ENCODE data around the gene B4GALT1. TPM values are rescaled to one million over a fixed set of nuclear protein-coding genes. Genes with fewer than 3 reads are reported as not detected.

Gene B4GALT1
- total and polyA plus RNA-seq, 2 donors (not counting 3 experiments of a cell fraction or from before 2014, with no cell fraction given) = 61.4 to 66.5 TPM

DNA sequence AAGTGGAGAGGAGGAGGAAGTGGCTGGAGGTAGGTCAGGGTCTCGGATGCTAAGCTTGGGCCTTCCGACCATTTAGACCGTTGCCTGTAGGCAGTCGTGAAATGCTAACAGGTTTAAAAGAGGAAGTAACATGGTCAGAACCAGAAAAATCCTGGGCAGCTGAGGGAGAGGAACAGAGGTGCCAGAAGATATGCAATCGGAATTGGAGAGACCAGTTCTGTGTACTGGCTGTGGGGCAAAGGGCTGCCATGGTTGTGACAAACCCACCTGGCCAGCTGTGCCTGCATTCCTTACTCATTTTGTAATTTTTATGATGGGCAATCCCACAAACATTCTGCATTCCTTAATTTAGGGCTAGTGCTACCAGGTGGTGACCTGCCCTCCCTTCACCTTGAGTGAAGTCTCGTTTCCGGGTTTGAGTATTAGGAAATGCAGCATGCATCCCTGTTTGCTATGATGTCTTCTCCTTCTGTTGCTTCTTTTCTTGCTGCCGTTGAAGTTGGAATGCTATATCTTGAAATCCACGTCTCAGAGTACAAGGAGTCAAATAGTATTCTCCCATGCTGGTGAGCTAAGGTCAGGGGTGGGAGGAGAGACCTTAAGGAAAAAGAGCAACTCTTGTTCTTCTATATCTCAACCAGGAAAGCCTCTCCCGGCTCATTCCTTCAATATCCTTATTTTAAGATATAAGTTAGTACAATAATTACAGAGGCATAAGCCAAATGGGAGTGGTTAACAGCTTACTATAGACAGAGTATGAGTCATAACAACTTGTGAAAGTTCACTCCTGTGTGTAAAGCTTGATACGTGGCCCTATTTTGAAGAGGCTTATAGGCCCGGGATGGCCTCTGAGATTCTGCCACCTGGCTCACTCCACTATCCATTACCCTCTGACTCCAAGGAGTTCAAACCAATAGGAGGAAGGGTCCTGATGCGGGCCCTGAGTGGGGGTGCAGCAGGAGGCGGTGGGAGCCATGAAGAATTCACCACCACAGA, 37.0 kb downstream of the B4GALT1 start:
- DNase-seq (ENCODE audit: low read depth, low spot score) = peak; percentile 66
- H3K79me2 ChIP-seq (ENCODE audit: control insufficient read depth, insufficient read depth, low read length) = no peaks in the 10 kb centered on the region
- H3K4me1 ChIP-seq (ENCODE audit: control insufficient read depth, extremely low read depth, insufficient read depth, low read length) = peaks cover 17% of the 10 kb centered on the region
- peak overlapping the region; percentile 48 for H2AFZ ChIP-seq (ENCODE audit: low read depth, low read length)
- no peak overlapping the region for H3K9ac ChIP-seq (replicated peaks; ENCODE audit: extremely low read depth, insufficient read depth, low read length)
- BruUV-seq (replicated peaks) = no TSS peak
- no peaks in the 10 kb centered on the region for H3K9me3 ChIP-seq (replicated peaks; ENCODE audit: control insufficient read depth, insufficient read depth, low read length)
- H4K20me1 ChIP-seq (replicated peaks; ENCODE audit: control insufficient read depth, extremely low read depth, insufficient read depth, low read length) = no peaks in the 10 kb centered on the region
- peak; percentile 91 for FAIRE-seq
- H3K4me2 ChIP-seq (ENCODE audit: insufficient read depth, low read length) = no peak overlapping the region
- dilution Hi-C loops (cut with MboI; ENCODE audit: extremely low pct_ligation_motif_present, low sequenced_read_pairs) (no loop called here), intact Hi-C loops (cut with micrococcal nuclease) (no loop called here)
- H3K36me3 ChIP-seq (ENCODE audit: control insufficient read depth in 2 of 2, extremely low read depth in 1 of 2, insufficient read depth in 2 of 2, low read length in 2 of 2) = peaks cover 0 to 20% of the 10 kb centered on the region in 2 experiments
- no peaks in the 10 kb centered on the region for H3K9me1 ChIP-seq (replicated peaks; ENCODE audit: control insufficient read depth, extremely low read depth, insufficient read depth, low read length)
- TF ChIP-seq FOS (IDR thresholded peaks at IDR 0.05; ENCODE audit: borderline replicate concordance, insufficient read depth, low read length) (peak; percentile 51), JUN (IDR thresholded peaks at IDR 0.05; ENCODE audit: borderline replicate concordance, insufficient read depth, insufficient read length, low read depth) (peak; percentile 78), POLR2AphosphoS5 (IDR thresholded peaks at IDR 0.05; ENCODE audit: insufficient read depth, low read depth, low read length) (no peak)
- H3K27ac ChIP-seq (ENCODE audit: insufficient read depth, low read depth, low read length) = peak overlapping the region; percentile 54
- POLR2A ChIA-PET = interaction anchor here (1.1 kb wide), 1 partner anchor 29 kb away, joined by 3 read pairs; no protein-coding TSS in a partner anchor
- H3K4me3 ChIP-seq (replicated peaks in 1 of 3; ENCODE audit: insufficient read depth in 1 of 3, low read depth in 1 of 3, low read length in 3 of 3) = no peak overlapping the region
- no peaks in the 10 kb centered on the region for H3K27me3 ChIP-seq (ENCODE audit: control insufficient read depth in 2 of 2, insufficient read depth in 2 of 2, low read length in 2 of 2)
- CTCF ChIA-PET = interaction anchor here (0.6 to 1.9 kb wide), 9 partner anchors 9 to 96 kb away, joined by 3 to 8 read pairs (median 5); partner anchors contain the start of gene B4GALT1

DNA sequence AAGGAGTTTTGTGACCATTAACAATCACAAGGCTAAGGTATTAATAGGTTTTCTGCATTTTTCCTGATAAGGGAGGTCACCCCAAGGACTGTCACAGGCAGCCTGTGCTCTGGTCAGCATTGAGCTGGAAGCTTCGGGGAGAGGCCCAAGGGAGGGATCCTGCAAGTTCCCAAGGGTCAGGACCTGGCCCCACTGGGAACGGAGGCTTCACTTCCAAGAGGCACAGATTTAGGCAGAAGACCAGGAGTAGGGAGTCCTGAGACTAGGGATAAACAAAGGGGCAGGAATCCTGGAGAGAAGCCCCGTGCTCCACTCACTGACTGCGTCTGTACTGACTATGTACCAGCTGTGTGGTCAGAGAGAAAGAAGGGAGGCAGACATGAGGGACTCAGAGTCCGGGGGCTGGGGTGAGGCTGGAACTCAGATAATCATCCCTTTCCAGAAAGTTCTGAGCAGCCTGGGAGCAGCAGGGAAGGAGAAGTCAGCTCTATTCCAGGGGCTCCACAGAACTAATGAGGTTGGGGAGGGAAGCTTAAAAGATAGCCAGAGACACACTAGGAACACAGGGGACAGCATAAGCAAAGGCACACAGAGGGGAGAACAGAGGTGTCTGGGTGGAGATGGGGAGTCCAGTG, 37.8 kb downstream of the B4GALT1 start:
- BruUV-seq (replicated peaks) = no TSS peak
- no peak overlapping the region for H3K4me2 ChIP-seq (ENCODE audit: insufficient read depth, low read length)
- no peaks in the 10 kb centered on the region for H3K79me2 ChIP-seq (ENCODE audit: control insufficient read depth, insufficient read depth, low read length)
- H3K36me3 ChIP-seq (ENCODE audit: control insufficient read depth in 2 of 2, extremely low read depth in 1 of 2, insufficient read depth in 2 of 2, low read length in 2 of 2) = peaks cover 0 to 16% of the 10 kb centered on the region in 2 experiments
- POLR2A ChIA-PET = no interaction called here
- TF ChIP-seq JUN (IDR thresholded peaks at IDR 0.05; ENCODE audit: borderline replicate concordance, insufficient read depth, insufficient read length, low read depth) (no peak), EZH2 (IDR thresholded peaks at IDR 0.05; ENCODE audit: borderline replicate concordance, low read depth, low read length, severe bottlenecking) (no peak), CTCF (IDR thresholded peaks at IDR 0.05; ENCODE audit: extremely low read depth in 1 of 2, insufficient read depth in 1 of 2, low read depth in 1 of 2, low read length in 2 of 2) (no peak), POLR2A (IDR thresholded peaks at IDR 0.05; ENCODE audit: low read depth, low read length) (no peak), GATA2 (IDR thresholded peaks at IDR 0.05; ENCODE audit: insufficient read depth, insufficient read length, low read depth, low read length) (no peak), POLR2AphosphoS5 (IDR thresholded peaks at IDR 0.05; ENCODE audit: insufficient read depth, low read depth, low read length) (no peak), MYC (IDR thresholded peaks at IDR 0.05; ENCODE audit: low read depth, low read length) (no peak), FOS (IDR thresholded peaks at IDR 0.05; ENCODE audit: borderline replicate concordance, insufficient read depth, low read length) (no peak)
- TF ChIP-seq, protein P1, sequence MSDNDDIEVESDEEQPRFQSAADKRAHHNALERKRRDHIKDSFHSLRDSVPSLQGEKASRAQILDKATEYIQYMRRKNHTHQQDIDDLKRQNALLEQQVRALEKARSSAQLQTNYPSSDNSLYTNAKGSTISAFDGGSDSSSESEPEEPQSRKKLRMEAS (IDR thresholded peaks at IDR 0.05; ENCODE audit: insufficient read depth, insufficient read length) = no peak
- no peaks in the 10 kb centered on the region for H3K27me3 ChIP-seq (ENCODE audit: control insufficient read depth in 2 of 2, insufficient read depth in 2 of 2, low read length in 2 of 2)
- H3K4me3 ChIP-seq (replicated peaks in 1 of 3; ENCODE audit: insufficient read depth in 1 of 3, low read depth in 1 of 3, low read length in 3 of 3) = no peak overlapping the region
- no peak overlapping the region for H3K27ac ChIP-seq (ENCODE audit: insufficient read depth, low read depth, low read length)
- DNase-seq (ENCODE audit: low read depth, low spot score) (no peak), FAIRE-seq (no peak)
- CTCF ChIA-PET = interaction anchor here (1.4 to 1.9 kb wide), 4 partner anchors 9 to 97 kb away, joined by 4 to 8 read pairs (median 5); no protein-coding TSS in a partner anchor
- intact Hi-C loops (cut with micrococcal nuclease) (no loop called here), dilution Hi-C loops (cut with MboI; ENCODE audit: extremely low pct_ligation_motif_present, low sequenced_read_pairs) (no loop called here)
- no peaks in the 10 kb centered on the region for H4K20me1 ChIP-seq (replicated peaks; ENCODE audit: control insufficient read depth, extremely low read depth, insufficient read depth, low read length)
- no peaks in the 10 kb centered on the region for H3K9me3 ChIP-seq (replicated peaks; ENCODE audit: control insufficient read depth, insufficient read depth, low read length)
- no peak overlapping the region for H3K9ac ChIP-seq (replicated peaks; ENCODE audit: extremely low read depth, insufficient read depth, low read length)
- no peaks in the 10 kb centered on the region for H3K9me1 ChIP-seq (replicated peaks; ENCODE audit: control insufficient read depth, extremely low read depth, insufficient read depth, low read length)
- H2AFZ ChIP-seq (ENCODE audit: low read depth, low read length) = no peak overlapping the region
- peaks cover 17% of the 10 kb centered on the region for H3K4me1 ChIP-seq (ENCODE audit: control insufficient read depth, extremely low read depth, insufficient read depth, low read length)

Data from endothelial cell of umbilical vein (primary cell).